Measurements from ENCODE around the gene ABTB2.

DNA sequence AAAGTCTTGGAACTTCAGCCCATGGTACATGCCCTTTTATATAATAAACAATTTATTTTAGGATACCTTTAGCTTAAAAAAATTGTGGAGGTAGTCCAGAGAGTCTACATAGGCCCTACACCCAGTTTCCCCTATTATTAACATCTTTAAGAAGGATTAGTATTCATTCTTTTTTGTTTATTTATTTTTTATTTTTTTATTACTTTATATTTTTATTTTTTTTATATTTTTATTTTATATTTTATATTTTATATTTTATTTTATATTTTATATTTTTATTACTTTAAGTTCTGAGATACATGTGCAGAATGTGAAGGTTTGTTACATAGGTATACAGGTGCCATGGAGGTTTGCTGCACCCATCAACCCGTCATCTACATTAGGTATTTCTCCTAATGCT lies 15.9 kb upstream of the ABTB2 start:
- no peak for TF ChIP-seq POLR2A (IDR thresholded peaks at IDR 0.05)
- TF ChIP-seq, protein P1, sequence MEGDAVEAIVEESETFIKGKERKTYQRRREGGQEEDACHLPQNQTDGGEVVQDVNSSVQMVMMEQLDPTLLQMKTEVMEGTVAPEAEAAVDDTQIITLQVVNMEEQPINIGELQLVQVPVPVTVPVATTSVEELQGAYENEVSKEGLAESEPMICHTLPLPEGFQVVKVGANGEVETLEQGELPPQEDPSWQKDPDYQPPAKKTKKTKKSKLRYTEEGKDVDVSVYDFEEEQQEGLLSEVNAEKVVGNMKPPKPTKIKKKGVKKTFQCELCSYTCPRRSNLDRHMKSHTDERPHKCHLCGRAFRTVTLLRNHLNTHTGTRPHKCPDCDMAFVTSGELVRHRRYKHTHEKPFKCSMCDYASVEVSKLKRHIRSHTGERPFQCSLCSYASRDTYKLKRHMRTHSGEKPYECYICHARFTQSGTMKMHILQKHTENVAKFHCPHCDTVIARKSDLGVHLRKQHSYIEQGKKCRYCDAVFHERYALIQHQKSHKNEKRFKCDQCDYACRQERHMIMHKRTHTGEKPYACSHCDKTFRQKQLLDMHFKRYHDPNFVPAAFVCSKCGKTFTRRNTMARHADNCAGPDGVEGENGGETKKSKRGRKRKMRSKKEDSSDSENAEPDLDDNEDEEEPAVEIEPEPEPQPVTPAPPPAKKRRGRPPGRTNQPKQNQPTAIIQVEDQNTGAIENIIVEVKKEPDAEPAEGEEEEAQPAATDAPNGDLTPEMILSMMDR (IDR thresholded peaks at IDR 0.05): no peak

All from tibial nerve (tissue), 3 donors.